ENCODE results near the gene COL25A1. TPM values are rescaled to one million over a fixed set of nuclear protein-coding genes. Genes with fewer than 3 reads are reported as not detected.

The COL25A1 gene
- polyA plus RNA-seq, 1 experiment: not detected

GRCh38 chr4:108916638-108917037, 385.8 kb downstream of the COL25A1 start:
- Histone ChIP-seq H3K4me3 (ENCODE audit: low read depth, low read length) (no peak overlapping the region), H3K27me3 (ENCODE audit: control insufficient read depth, insufficient read depth, low read length) (no peaks in the 10 kb centered on the region), H3K36me3 (ENCODE audit: control insufficient read depth, insufficient read depth, low read length) (no peaks in the 10 kb centered on the region)
- DNase-seq (ENCODE audit: low read depth): no peak
- ChIA-PET POLR2A (no interaction called here), CTCF (no interaction called here)
- no peak for TF ChIP-seq CTCF (IDR thresholded peaks at IDR 0.05; ENCODE audit: insufficient read depth, low read depth, low read length)

- no peak for DNase-seq (ENCODE audit: low read depth)
- CTCF ChIA-PET: no interaction called here
- no peaks in the 10 kb centered on the region for H3K27me3 ChIP-seq (ENCODE audit: control insufficient read depth, insufficient read depth, low read length)
- H3K36me3 ChIP-seq (ENCODE audit: control insufficient read depth, insufficient read depth, low read length): no peaks in the 10 kb centered on the region
- no peak overlapping the region for H3K4me3 ChIP-seq (ENCODE audit: low read depth, low read length)
- POLR2A ChIA-PET: no interaction called here
- no peak for TF ChIP-seq CTCF (IDR thresholded peaks at IDR 0.05; ENCODE audit: insufficient read depth, low read depth, low read length)
Measured at GRCh38 chr4:108906866-108907367, 395.5 kb downstream of the COL25A1 start.

- POLR2A ChIA-PET: no interaction called here
- no peak for DNase-seq (ENCODE audit: low read depth)
- CTCF ChIA-PET: no interaction called here
- H3K36me3 ChIP-seq (ENCODE audit: control insufficient read depth, insufficient read depth, low read length): no peaks in the 10 kb centered on the region
- no peak overlapping the region for H3K4me3 ChIP-seq (ENCODE audit: low read depth, low read length)
- no peaks in the 10 kb centered on the region for H3K27me3 ChIP-seq (ENCODE audit: control insufficient read depth, insufficient read depth, low read length)
- no peak for TF ChIP-seq CTCF (IDR thresholded peaks at IDR 0.05; ENCODE audit: insufficient read depth, low read depth, low read length)
Measured at GRCh38 chr4:108906006-108906405, 396.5 kb downstream of the COL25A1 start.

GRCh38 chr4:108903464-108904221, 398.8 kb downstream of the COL25A1 start:
- H3K4me3 ChIP-seq (ENCODE audit: low read depth, low read length): no peak overlapping the region
- TF ChIP-seq CTCF (IDR thresholded peaks at IDR 0.05; ENCODE audit: insufficient read depth, low read depth, low read length): no peak
- ChIA-PET CTCF (interaction anchor here (1.5 kb wide), 2 partner anchors 9 to 70 kb away, joined by 5 read pairs; no protein-coding TSS in a partner anchor), POLR2A (no interaction called here)
- no peak for DNase-seq (ENCODE audit: low read depth)
- H3K27me3 ChIP-seq (ENCODE audit: control insufficient read depth, insufficient read depth, low read length): no peaks in the 10 kb centered on the region
- no peaks in the 10 kb centered on the region for H3K36me3 ChIP-seq (ENCODE audit: control insufficient read depth, insufficient read depth, low read length)

- ChIA-PET POLR2A (no interaction called here), CTCF (interaction anchor here (1.5 kb wide), 1 partner anchor 8 kb away, joined by 5 read pairs; no protein-coding TSS in a partner anchor)
- Histone ChIP-seq H3K4me3 (ENCODE audit: low read depth, low read length) (no peak overlapping the region), H3K36me3 (ENCODE audit: control insufficient read depth, insufficient read depth, low read length) (no peaks in the 10 kb centered on the region), H3K27me3 (ENCODE audit: control insufficient read depth, insufficient read depth, low read length) (no peaks in the 10 kb centered on the region)
- no peak for TF ChIP-seq CTCF (IDR thresholded peaks at IDR 0.05; ENCODE audit: insufficient read depth, low read depth, low read length)
- no peak for DNase-seq (ENCODE audit: low read depth)
Measured at GRCh38 chr4:108902769-108903168, 399.7 kb downstream of the COL25A1 start.

Measured in BJ (cell line).